B cell (primary cell): Measurements from ENCODE around the gene ARHGAP32. TPM values are rescaled to one million over a fixed set of nuclear protein-coding genes. Genes with fewer than 3 reads are reported as not detected.

Source experiments
- ATAC-seq: fragments of 200-7000 bp; cut with Tn5 transposase; one replicate; pipeline ENCODE4 v1.10.0; 2021; ENCODE audit warnings: low read depth, mild to moderate bottlenecking, moderate number of reproducible peaks, moderate library complexity
- CTCF ChIA-PET: fragments of 350-600 bp; sonication (Branson Sonifier 250); formaldehyde crosslinking; loops from one replicate; lab custom pipeline; 2021; ENCODE audit warnings: antibody characterized with exemption, inconsistent platforms; lab: Charles Lee
- POLR2A ChIA-PET: fragments of 350-600 bp; sonication (Branson Sonifier 250); formaldehyde crosslinking; loops from one replicate; lab custom pipeline; 2021; ENCODE audit warnings: antibody characterized with exemption; lab: Charles Lee
- DNase-seq: peaks from one replicate; pipeline ENCODE4 v3.0.0; 2013
- H2AFZ ChIP-seq: 2 replicates; pipeline ENCODE4 v1.6.1; 2012; ENCODE audit warnings: mild to moderate bottlenecking, low read depth, low read length; ENCODE audit not compliant: insufficient read depth, poor library complexity, severe bottlenecking
- H3K27ac ChIP-seq, 2 donors: 1 replicate in 1 of 2; 2 replicates in 1 of 2; pipeline ENCODE4 v1.5.1; 2012 to 2013; ENCODE audit warnings: low read length in 2 of 2, mild to moderate bottlenecking in 2 of 2, moderate library complexity in 1 of 2
- H3K27me3 ChIP-seq, 4 experiments: fragments of 200-600 bp in 1 of 4; sonication (generic) in 1 of 4; replicated peaks in 1 of 4; 1 replicate in 2 of 4; 2 replicates in 2 of 4; pipeline versions ENCODE4 v1.6.1 to v1.7.0; 2013 to 2016; ENCODE audit warnings: low read length in 3 of 4, mild to moderate bottlenecking in 2 of 4, mixed read lengths in 1 of 4, moderate library complexity in 1 of 4; ENCODE audit not compliant: insufficient read depth in 4 of 4, control insufficient read depth in 3 of 4; ENCODE audit errors: control extremely low read depth in 1 of 4
- H3K36me3 ChIP-seq, 2 experiments: replicated peaks in 1 of 2; 1 replicate in 1 of 2; 2 replicates in 1 of 2; pipeline versions ENCODE4 v1.6.1 to v1.7.1; 2013; ENCODE audit warnings: low read length in 1 of 2; ENCODE audit not compliant: insufficient read depth in 2 of 2, control insufficient read depth in 1 of 2; ENCODE audit errors: control extremely low read depth in 1 of 2, extremely low read depth in 1 of 2
- H3K4me1 ChIP-seq, 2 donors: fragments of 200-600 bp in 1 of 2; sonication (generic) in 1 of 2; 1 replicate in 1 of 2; 2 replicates in 1 of 2; pipeline versions ENCODE4 v1.5.1 to v1.6.1; 2013 to 2017; ENCODE audit warnings: low read length in 2 of 2; ENCODE audit not compliant: control insufficient read depth in 2 of 2, insufficient read depth in 2 of 2
- H3K4me2 ChIP-seq: replicated peaks from 2 replicates; pipeline ENCODE3; 2012; ENCODE audit warnings: mild to moderate bottlenecking, low read depth, low read length; ENCODE audit not compliant: poor library complexity, severe bottlenecking
- H3K4me3 ChIP-seq, 5 experiments: fragments of 200-600 bp in 1 of 5; sonication (generic) in 1 of 5; 1 replicate in 3 of 5; 2 replicates in 2 of 5; pipeline versions ENCODE4 v1.5.1 to v1.7.0; 2011 to 2016; ENCODE audit warnings: low read length in 4 of 5, mild to moderate bottlenecking in 4 of 5, low read depth in 2 of 5, control low read depth in 1 of 5, moderate library complexity in 1 of 5; ENCODE audit not compliant: insufficient read depth in 1 of 5; ENCODE audit errors: control extremely low read depth in 1 of 5, extremely low read depth in 1 of 5
- H3K79me2 ChIP-seq: fragments of 200-600 bp; sonication (generic); one replicate; pipeline ENCODE4 v1.6.0; 2016; ENCODE audit warnings: low read length; ENCODE audit not compliant: control insufficient read depth, insufficient read depth
- H3K9ac ChIP-seq: fragments of 200-600 bp; sonication (generic); 2 replicates; pipeline ENCODE4 v1.6.1; 2017; ENCODE audit warnings: mild to moderate bottlenecking, low read length, moderate library complexity
- H3K9me3 ChIP-seq, 3 donors: one replicate each; pipeline versions ENCODE4 v1.6.1 to v1.7.1; 2013; ENCODE audit warnings: low read length in 2 of 3; ENCODE audit not compliant: control insufficient read depth in 2 of 3, insufficient read depth in 1 of 3; ENCODE audit errors: control extremely low read depth in 1 of 3
- H4K20me1 ChIP-seq: 2 replicates; pipeline ENCODE4 v1.6.0; 2012; ENCODE audit warnings: mild to moderate bottlenecking, low read length; ENCODE audit not compliant: insufficient read depth, control insufficient read depth, poor library complexity, severe bottlenecking
- H3K27ac Mint-ChIP-seq: one replicate; pipeline ENCODE4 v1.8.0; 2021; ENCODE audit warnings: mixed read lengths
- H3K27me3 Mint-ChIP-seq: one replicate; pipeline ENCODE4 v1.8.0; 2021; ENCODE audit warnings: mixed read lengths
- H3K4me1 Mint-ChIP-seq: one replicate; pipeline ENCODE4 v1.8.0; 2021; ENCODE audit warnings: mixed read lengths
- H3K4me3 Mint-ChIP-seq: one replicate; pipeline ENCODE4 v1.8.0; 2021; ENCODE audit warnings: mixed read lengths
- H3K9me3 Mint-ChIP-seq: one replicate; pipeline ENCODE4 v1.8.0; 2022; ENCODE audit warnings: mixed read lengths; ENCODE audit not compliant: insufficient read depth
- CTCF ChIP-seq: fragments of 200-600 bp; IDR thresholded peaks from one replicate; pipeline ENCODE4 v1.8.0; 2022; ENCODE audit warnings: antibody characterized with exemption, mild to moderate bottlenecking
- EZH2 ChIP-seq: IDR thresholded peaks from 2 replicates; pipeline ENCODE4 v1.6.1; 2012; ENCODE audit warnings: borderline replicate concordance, low read depth, mild to moderate bottlenecking, moderate library complexity, low read length; ENCODE audit not compliant: insufficient read depth, poor library complexity, severe bottlenecking
- WGBS: methylation state at CpG from one replicate; pipeline ENCODE4 v1.1.5; 2013; ENCODE audit warnings: missing lambda C conversion rate; ENCODE audit not compliant: insufficient coverage; 5-methylcytosine and 5-hydroxymethylcytosine counted together
- intact Hi-C: fragments of 100-400 bp; cut with micrococcal nuclease; formaldehyde crosslinking; loops from one replicate; pipeline ENCODE4 v1.10.0; 2022
- polyA plus RNA-seq: library from polyadenylated mRNA; depleted of rRNA; stranded (reverse); fragments of >200 nt; gene quantifications from 2 replicates; pipeline ENCODE4 v1.2.3, GENCODE V29; 2012
- total RNA-seq, 2 donors: library from RNA; stranded (reverse); fragments of 120-200 nt in 1 of 2; gene quantifications; 1 replicate in 1 of 2; 2 replicates in 1 of 2; pipeline versions ENCODE4 v1.2.3 to v1.2.4, GENCODE V29; 2013 to 2022

The ARHGAP32 gene
- total and polyA plus RNA-seq, 2 donors (not counting 1 experiment from before 2014, with no cell fraction given), result 4.4 to 10.6 TPM

DNA sequence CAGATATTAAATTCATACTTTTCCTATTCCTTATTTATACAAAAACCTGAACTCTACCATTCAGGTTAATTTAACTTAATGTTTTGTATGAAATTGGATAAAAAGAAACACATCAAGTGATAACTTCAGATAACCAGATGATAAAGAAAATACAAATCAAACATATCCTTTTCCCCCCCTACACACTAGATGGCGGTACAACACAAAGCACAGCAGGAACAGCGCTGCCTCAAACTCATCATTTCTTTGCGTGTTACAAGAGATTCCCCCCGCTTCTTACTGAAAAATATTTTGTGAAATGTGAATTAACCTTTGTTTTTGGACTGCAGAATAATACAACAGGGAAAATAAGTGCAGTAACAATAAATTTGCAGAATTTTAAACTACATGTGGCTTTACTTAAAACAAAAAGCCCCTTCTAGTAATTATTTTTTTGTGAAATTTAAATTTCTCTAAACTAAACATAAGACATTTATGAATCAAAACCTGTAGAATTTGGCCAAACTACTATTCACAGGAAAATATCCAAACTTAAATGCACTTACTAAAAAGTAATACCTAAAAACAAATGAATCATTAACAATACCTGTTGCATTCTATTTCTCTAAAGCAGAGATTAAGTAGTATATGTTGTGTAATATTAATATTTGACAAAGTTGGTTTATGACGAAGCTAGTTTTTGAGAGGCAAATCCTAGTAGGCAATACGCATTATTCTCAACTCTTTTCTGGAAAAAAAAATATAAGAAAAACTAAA lies 74.4 kb downstream of the ARHGAP32 start:
- POLR2A ChIA-PET, result no interaction called here
- H3K27me3 Mint-ChIP-seq, result peaks cover 5% of the 10 kb centered on the region
- TF ChIP-seq CTCF (peak; percentile 90), EZH2 (no peak)
- H3K9me3 Mint-ChIP-seq, result no peaks in the 10 kb centered on the region
- H3K9ac ChIP-seq, result no peak overlapping the region
- H3K36me3 ChIP-seq, result peaks cover 0 to 4% of the 10 kb centered on the region in 2 experiments
- H3K27ac ChIP-seq, result no peak overlapping the region
- no peaks in the 10 kb centered on the region for H3K79me2 ChIP-seq
- no peak overlapping the region for H3K4me2 ChIP-seq
- ATAC-seq (peak; percentile 53), DNase-seq (peak; percentile 64)
- no peak overlapping the region for H3K4me3 Mint-ChIP-seq
- intact Hi-C loops, result loop anchor here (5.0 kb wide), 1 partner anchor 580 kb away; no protein-coding TSS in a partner anchor
- no CpG with 5 or more reads among the region's 6 CpGs for WGBS
- no peaks in the 10 kb centered on the region for H4K20me1 ChIP-seq
- no peaks in the 10 kb centered on the region for H3K9me3 ChIP-seq
- no peaks in the 10 kb centered on the region for H3K4me1 ChIP-seq
- CTCF ChIA-PET, result interaction anchor here (0.7 to 2.6 kb wide), 11 partner anchors 10 to 961 kb away, joined by 3 to 37 read pairs (median 4); no protein-coding TSS in a partner anchor
- H3K4me1 Mint-ChIP-seq, result no peaks in the 10 kb centered on the region
- no peak overlapping the region for H3K27ac Mint-ChIP-seq
- H3K27me3 ChIP-seq, result no peaks in the 10 kb centered on the region
- no peak overlapping the region for H3K4me3 ChIP-seq
- H2AFZ ChIP-seq, result no peak overlapping the region
